GM21529 (cell line): ENCODE data around the gene SCN1A.

Experiments used
- ATAC-seq: cut with Tn5 transposase; IDR thresholded peaks from one replicate; pipeline ENCODE4 v1.9.1; 2021; ENCODE audit not compliant: unreplicated experiment

Gene SCN1A

DNA sequence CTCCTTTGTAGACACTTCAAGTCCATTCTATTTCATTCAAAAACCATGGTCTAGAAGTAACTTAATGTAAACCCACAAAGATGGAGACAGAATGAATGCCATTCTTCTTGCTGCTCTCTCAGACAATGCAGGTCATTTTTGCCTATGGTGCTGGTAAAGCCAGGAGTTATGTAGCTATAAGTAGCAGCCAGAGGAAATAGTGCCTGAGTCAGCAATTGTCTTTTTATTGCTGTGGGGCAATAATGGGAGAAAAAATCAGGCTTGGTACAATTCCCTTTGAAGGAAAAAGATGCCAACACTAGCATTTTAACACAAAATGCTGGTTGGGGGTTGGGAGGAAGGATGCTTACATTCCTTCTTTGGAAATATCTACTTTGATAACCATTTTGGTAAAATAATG is 43.5 kb downstream of the SCN1A start:
- ATAC-seq, result no peak

DNA sequence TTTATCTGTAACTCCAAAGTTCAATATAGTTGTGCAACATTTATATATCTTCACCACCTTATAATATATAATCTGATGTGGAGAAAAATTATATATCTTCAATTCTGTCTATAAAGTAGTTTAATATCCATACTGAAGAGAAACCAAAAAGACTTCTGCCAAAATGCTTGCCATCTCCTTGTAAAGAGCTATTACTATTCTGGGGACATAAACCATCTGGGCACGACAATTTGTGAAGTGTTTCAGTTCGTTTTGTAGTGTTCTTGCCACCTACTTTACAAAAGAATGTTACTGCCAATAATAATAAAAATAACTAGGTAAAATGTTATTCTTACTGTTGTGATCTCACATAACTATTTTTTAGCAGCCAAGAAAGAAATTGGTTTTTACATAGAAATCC is 45.1 kb downstream of the SCN1A start:
- ATAC-seq, result no peak

DNA sequence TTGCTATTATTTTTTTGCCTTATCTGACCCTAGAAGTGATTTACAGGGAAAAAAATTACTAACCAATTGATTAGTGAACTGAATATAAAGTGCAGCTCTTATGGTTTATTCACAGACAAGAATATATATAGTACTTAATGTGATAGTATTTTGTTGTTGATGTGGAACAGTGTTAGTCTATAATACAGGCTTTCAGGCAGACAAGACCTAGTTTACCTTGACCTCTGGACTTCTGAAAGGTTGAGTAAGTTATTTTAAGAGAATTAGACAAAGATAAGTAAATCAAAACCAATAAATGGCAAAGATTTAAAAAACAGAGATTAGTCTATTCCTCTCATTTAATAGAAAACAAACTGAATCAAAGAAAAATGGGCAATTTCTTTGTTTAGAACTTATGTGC is 46.0 kb downstream of the SCN1A start:
- no peak for ATAC-seq

DNA sequence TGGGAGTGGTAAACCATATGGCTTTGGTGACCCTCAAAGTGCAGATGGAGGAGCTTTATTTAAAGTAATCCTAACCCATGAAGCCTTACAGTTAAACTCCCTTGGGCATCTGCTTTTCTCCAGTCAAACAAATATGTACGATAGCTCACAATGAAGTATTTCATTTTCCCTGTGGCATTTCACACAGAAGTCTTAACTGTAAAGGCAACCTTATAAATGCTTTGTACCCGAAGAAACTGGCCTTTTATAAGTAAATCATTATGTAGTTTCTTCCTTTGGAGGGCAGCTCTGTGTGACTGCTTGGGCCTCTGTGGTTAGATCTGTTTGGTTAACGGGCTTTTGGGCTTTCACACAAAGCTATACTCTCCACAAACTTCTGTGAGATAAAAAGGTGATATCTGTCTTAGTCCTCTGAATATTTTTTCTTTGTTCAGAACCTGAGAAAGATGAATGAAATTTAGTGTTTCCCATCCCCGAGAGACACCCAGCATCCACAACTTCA is 46.6 kb downstream of the SCN1A start:
- ATAC-seq, result no peak

DNA sequence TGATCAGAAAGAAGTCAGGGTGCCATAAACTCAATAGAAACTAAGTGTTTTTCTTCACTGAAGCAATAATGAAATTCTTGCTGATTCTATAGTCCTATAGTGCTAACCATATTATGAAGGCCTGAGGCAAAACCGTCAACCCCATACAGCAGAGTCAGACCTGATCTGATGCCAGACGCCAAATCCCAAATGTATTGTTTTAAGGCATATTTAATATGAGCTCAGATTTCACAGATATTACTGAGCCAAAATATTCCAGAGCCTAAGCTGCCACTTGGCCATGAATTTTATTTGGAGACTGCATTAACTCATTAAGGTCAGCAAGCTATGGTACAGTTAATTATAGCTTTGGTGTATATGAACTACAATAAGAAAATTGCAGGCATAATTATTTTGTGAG is 53.4 kb downstream of the SCN1A start:
- ATAC-seq, result no peak

DNA sequence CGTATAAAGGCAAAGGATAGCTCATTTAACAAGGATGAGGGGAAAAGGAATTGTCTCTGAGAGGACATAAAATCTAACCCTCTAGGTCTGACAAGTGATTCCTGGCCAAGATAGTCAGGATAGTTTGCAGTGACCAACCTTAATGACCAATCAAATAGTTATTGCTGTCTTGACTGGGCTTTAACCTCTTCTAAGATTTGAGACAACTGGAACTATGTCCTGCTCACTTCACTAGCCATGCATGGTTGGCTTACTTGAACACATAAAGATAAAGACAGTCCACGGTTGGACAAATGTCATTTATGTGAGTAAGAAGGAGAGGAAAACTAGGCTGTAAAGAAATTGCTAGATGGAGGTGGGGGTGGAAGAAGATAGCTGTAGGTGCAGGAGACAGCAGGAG is 53.8 kb downstream of the SCN1A start:
- ATAC-seq, result no peak

DNA sequence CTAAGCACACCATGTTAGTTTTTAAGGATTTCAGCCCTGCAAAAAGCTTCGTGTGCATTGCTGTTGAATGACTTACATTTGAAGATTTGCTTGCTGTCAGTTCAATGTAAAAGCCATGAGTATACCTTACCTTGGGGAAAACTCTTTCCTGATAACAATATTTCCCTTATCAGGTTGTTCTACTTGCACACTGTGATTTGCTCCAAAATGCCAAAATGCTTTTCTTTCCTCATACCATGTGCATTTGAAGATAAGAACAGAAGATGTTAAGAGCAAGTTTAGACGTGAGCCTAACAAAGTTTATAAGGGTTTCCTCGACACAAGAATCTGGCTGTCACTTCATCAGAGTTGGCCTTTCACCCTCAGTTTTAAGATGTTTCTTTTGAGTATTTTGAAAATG is 57.6 kb downstream of the SCN1A start:
- no peak for ATAC-seq

DNA sequence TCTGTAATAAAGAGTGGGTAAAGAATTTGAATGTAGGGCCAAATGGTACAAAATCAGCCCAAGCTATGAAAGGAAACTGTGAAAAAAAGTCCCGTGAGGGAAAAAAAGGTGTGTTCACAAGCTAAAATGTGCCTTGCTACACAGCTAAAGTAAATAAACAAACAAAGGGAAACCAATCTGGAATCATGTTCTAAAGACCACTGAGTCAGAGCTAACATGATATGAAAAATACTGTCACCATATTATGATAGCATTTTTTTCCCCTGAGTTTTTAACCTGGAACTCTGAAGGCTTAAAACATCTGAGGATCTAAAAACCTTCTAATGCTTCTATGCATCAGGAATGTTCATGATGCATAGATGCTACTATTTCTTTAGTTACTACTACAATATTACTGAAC is 58.8 kb downstream of the SCN1A start:
- ATAC-seq, result no peak

DNA sequence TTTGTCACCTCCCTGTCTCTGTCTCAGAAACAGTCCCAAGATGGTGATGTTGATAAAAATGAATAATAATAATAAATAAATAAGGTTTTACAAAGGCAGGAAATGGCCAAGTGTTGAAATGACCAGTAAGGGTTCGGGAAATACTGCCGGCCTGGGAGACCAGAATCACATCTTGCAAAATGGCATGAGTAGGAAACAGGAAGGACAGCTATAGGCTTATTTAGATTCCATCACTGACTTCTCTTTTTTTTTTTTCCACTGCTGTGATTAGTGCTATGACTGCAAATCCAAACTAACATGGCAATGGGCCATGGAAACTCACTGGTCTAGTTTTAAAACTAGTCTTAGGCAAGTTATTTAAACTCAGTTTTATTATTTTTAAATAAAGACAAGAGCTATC is 60.6 kb downstream of the SCN1A start:
- ATAC-seq, result no peak

DNA sequence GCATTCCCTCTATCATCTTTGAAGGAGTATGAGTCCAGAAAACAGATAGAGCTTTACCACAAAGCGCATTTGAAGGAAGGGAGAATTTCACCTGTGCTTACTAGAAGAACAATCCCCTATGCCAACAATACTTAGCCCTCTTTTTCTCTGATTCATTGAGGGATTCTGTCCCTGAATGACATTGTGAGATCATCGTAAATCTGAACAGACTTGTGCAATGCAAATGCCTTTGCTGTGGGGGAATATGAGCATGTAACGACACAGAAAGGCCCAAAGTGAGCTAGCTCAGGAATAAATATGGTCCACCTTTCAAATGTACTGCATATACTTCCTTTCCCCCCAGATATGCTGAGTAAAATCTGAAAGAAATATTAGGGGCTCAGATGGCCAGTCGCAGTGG is 67.6 kb downstream of the SCN1A start:
- no peak for ATAC-seq

DNA sequence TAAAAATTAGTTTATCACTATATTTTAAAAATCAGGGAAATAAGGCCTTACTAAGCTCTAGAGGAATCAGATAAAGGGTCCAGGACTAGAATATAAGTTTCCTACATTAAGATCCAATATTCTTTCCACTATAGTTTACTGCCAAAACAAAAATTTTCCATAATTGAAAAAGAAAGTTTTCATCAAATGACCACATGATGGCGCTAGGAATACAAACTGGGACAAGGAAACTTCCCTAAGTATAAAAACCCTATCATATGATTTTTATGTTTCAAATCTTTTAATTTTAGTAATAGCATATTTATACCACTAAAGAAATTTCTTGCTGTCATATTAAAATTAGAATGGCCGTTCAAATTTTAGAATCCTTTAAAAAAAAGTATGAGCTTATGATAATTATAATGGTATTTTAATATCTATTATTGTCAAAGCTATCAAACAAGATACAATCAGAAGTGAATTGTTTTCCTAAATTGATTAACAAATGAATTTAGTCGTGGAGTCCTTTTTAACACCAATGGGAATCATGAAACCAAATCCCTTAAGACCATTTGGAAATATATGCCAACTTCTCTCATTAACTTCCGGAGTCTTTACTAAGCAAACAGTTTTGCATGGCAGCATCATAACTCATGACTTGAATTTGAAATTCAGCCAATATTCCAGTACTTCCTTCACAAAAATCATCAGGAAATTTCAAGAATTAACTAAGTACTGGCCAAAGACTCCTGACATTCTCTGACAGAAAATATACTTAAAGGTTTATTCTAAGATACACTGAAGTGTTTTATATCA is 70.3 kb downstream of the SCN1A start:
- ATAC-seq, result no peak

DNA sequence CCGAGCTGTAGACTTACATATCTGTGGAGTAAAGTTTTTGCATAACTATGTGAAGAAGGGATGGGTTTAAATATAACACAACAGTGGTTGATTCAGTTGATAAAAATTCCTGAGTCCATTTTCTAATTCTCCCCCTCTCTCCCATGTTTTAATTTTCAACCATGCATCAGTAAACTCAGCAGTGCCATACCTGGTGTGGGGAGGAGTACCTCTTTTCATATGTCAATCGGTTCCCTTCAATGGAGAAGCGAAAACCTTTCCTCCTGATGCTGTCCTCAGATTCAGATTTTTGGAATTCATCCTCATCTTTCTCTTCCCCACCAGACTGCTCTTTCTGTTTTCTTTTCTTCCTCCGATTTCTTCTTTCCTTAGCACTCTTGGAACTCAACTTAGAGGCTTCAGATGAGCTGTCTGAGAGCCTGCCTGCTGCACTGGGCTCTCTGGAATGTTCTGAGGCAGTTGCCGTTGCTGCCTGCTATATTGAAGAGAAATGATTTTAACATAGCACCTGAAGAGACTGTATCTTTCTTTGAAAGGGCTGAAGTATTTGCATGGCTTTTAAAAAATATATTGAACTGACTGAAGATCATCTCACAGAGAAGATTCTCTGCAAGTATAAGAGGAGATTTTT is 82.9 kb downstream of the SCN1A start:
- ATAC-seq, result no peak

DNA sequence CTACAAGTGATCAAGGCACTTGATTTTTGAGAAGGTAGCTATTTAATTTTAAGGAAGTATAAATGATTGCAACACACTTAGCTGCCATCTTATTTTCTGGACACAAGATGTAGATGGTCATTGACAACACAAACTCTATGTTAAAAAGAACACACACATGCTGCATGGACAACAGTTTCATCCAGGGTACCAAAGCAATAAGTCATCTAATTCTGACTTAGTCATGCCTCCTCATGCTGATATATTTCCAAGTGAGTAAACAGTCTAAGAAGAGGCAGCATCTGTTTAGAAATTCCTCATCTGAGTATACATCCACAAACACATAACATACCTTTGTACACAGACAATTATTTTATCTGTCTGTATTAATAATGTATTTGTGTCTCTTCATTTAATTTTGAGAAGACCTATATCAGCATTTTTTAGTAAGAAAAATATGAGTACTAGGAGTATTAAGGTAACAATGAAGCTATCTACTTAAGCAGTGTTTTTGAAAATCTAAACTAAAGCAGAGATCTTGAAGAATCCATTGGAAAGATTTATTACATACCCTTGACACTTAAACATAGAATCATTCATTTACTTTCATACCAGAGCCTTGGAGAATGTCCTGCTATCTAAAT is 84.9 kb downstream of the SCN1A start:
- ATAC-seq, result no peak

DNA sequence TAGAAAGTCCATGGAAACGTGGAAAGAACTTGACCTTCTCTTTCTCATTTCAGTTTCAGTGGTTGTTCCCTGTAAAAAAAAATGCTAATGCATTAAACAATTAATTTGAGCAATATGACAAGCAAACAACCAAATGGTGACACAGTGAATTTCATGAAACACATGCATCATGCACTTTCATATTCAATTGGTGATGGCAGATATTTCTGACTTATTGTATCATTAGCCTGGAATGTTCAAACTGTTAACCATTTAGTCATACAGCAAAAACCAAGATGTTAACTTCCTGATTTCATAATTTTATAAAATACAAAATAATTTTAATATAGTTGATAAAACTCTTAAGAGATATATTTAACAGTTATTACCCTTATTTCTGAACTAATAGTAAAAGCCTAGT is 85.5 kb downstream of the SCN1A start:
- no peak for ATAC-seq

DNA sequence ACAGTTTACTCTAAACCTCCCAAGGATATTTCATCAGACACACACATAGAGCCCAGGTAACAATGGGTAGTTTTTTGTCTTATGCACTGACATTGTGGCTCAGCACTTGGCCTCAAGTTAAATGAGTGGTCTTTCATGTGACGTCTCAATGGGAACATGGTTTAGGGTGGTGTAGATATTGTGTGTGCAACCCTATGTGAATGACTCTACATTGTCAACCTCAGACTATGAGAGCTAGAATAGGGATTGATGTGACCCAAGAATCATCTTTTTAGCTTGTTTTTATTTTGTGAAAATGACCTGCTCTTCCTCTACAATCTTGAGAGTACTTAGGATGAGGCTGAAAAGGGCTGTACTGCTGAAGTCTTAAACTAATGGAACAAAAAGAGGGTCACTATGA is 86.2 kb downstream of the SCN1A start:
- no peak for ATAC-seq

DNA sequence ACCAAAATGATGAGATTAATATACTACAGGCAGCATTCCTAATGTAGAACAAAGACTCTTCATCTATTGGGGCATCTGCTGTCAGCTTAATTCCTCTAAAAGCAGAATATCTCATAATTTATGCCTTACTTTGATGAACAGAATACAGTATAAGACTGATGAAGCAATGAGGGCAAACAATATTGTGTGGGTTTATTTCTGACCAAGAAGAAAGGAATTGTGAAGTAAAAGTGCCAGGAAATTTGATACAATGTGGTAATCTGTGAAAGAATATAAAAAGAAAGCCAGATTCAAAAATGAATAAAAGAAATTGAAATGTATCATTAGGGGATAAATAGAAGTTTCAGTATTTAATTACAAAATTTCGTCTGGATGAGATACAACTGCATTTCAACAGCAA is 95.5 kb downstream of the SCN1A start:
- ATAC-seq, result no peak

DNA sequence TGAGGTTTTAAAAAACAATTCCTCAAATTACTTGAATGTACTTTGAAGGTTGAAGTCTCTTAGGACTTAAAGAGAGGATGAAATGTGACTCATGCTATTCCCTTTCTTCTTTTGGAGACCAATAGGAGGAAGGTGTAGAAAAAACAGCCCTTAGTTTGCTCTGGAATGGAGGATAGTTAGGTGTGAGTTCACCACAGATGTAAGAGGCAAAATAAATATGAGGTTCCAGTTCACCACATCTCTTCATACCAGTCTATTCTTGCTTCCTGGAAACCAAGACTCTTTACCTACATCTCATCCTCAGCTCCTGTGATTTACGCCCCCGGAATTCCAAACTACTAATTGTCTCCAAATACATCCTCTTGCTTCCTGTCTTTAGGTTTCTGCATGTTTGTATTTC is 96.8 kb downstream of the SCN1A start:
- no peak for ATAC-seq

DNA sequence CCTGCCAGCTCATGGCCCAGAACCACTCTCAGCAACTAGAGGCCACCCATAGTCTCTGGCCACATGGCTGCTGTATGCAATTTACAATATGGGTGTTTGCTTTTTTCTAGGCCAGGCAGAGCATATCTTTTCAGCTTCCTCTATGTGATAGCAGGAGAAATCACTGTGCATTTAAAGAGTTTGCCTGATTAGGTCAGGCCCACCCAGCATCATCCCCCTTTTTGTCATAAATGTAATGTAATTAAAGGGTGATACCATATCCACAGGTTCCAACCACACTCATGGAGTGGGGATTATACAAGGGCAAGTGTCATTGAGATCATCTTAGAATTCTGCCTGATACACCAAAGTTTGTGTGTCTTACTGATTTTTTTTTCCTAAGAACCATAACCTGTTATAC is 102.5 kb downstream of the SCN1A start:
- no peak for ATAC-seq

DNA sequence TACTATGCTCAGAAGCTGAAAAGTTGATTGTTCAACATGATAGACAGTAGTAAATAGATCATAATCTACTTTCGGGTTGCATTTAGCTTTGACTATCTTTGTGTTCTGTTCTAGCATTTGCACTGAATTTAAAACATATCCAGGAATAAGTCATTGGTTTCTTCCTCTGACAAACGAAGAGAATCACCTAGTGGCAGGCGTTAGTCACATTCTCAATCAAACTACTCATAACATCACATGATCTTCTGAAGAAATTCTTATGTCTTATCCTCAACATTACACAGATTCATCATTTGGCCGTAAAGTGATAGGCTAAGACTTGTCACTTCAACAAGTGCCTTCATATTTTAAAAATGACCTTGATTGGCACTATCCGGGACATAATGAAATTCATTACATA is 110.6 kb downstream of the SCN1A start:
- ATAC-seq, result no peak

DNA sequence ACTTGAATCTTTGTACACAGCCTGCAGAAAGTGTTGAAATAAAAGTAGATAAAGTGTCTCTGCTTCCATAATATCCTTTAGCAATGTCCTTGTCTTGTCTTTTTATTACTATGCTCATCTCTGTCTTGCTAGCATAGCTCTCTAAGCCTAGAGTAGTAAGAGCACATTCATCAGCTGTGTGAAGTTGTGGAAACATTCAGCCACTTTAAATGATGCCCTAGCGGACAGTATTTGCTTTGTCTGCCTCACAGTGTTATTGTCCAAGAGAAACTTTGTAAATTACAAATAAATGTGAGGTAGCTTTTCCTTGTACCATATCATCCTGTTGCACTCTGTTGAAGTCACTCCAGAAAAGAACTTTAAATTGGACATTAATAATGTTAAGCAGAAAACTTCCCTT is 113.9 kb downstream of the SCN1A start:
- ATAC-seq, result no peak

DNA sequence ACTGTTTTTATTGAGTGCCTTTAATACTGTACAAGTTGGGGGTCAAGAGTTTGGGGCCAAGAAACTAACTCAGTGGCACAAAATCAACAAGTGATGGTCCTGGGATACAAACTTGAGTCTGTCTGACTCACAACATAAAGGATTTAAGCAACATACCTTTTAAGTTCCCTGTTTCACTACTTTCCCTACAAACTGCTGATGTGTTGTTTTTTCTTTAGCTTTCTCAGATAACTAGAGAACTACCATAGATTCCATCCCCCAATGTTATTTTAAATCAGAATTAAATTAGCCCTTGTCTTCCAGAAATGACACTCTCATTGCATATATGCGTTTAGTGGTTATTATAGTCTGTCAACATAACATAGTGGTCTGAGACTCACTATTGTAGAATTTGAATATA is 116.2 kb downstream of the SCN1A start:
- no peak for ATAC-seq

DNA sequence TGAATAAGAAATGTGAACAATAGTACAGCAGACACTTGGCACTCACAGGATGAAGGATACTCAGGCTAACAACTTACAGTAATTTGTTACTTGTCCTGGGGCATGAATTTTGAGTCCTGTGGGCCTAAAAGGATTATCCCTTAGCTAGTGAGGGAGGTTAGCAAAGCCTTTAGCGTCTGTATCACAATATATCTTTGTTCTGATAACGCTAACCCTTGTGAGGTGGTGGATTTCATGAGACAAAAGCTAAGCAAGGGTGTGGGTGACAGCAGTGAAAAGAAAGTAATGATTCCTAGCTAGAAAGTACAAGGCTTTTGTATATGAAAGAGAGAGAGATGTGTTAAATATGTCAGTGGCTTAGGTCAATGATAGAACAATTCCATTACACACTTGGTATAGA is 127.4 kb downstream of the SCN1A start:
- ATAC-seq, result no peak
